ENCODE data around the gene FRS2.
"Not testable (repeated sequence)": the region's sequence is repeated elsewhere in the genome, so short reads cannot be mapped to it uniquely, and the experiment has no call there.

The FRS2 gene, protein sequence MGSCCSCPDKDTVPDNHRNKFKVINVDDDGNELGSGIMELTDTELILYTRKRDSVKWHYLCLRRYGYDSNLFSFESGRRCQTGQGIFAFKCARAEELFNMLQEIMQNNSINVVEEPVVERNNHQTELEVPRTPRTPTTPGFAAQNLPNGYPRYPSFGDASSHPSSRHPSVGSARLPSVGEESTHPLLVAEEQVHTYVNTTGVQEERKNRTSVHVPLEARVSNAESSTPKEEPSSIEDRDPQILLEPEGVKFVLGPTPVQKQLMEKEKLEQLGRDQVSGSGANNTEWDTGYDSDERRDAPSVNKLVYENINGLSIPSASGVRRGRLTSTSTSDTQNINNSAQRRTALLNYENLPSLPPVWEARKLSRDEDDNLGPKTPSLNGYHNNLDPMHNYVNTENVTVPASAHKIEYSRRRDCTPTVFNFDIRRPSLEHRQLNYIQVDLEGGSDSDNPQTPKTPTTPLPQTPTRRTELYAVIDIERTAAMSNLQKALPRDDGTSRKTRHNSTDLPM

DNA sequence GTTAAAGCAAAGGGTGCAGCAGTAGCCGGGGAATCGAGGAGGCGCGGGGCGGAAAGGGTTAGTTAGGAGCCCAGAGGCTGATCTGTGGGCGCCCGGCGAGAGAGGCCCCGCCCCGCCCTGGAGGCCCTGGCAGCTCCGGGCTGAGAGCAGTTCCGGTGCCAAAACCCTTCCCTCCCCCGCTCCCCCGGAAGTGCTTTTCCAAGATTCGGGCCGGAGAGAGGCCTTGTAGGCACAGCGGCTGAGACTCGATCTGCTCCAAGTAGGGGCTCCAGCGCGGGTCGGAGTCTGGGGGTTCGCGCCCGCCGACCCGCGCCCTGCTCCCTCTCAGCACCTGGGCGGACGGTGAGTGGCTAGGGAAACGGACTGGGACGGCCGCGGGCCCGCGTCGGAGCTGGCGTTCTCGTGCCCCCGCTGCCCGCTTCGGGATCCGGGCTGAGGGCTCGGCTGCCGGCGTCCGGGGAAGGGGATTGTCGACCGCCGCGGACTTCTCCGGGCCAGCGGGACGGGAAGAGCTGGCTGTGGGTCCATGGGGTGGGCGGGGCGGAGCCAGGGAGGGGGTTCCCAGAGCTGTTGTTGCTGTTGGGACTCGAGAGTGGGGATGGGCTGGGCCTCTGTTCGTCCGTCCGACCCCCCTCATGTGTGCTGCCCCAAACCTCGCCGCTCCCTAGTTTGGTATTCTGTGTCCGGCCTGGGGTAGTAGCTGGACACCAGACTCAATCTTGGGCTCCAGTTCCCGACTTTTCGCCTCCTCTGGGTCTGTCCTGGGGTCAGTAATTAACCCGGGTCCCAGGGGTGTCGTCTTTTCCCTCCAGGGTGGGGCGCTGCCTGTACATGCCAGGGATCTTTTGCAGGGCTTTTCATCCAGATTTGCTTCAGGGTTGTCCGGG, at the start of gene FRS2:
Gene FRS2 (plus strand): TSS at position 200 of the 887 bp plus-strand sequence. CDS start 98,643 bp downstream, outside the sequence.
- peak; percentile 87 for DNase-seq

DNA sequence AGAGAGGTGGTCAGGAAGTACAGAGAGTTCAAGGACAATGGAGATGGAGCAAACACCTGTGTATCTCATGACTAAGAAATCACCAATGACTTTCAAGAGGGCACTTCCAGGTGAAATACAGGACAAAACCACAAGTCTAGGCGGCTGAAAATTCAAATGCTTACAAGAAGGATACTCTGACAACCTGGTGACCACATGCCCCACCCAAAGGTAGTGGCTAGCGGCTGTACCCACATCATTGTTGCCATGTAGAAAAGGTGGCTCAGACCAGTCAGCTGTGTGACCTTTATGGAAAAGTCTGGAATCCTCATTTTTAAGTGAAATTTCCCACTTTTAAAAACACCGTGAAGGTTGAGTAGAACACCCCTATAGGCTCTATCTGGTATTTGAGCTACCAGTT, 48.6 kb upstream of the FRS2 start:
- no peak for DNase-seq

DNA sequence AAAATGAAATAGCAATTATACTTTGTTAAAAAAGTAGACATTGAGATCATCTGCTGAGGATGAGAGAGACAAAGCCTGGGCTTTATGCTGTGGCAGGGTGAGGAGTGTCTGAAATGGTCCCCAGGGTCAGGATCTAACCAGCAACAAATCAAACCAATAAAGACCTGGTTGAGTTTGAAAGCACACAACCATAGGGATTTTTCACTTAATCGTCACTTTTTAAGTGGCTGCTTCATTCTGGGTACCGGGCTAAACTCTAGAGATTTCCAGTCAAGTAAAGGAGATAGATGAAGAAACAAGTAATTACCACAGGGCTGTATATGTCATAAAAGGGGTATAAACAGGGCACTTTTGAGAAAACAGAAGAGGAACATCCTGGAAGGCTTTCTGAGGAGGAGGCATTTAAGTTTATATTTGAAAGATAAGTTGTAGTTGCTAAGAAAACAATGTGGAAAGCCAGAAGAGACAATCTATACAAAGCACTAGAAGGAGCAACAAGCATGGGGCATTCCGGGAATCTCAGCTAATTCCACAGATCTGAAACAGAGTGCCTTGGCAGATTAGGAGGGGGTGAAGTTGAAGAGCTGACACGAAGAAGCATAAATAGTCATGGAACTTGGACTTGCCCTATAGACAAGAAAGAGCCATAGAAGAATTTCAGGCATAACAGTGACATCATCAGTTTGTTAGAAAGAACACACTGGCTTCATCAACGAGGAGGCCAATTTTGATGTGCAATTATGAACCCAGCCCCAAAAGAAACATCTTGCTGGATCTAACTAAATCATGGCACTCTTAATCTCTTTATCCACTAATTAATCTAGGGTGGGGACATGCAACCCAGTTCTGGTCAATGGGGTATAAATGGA, 46.9 kb upstream of the FRS2 start:
- no peak for DNase-seq

DNA sequence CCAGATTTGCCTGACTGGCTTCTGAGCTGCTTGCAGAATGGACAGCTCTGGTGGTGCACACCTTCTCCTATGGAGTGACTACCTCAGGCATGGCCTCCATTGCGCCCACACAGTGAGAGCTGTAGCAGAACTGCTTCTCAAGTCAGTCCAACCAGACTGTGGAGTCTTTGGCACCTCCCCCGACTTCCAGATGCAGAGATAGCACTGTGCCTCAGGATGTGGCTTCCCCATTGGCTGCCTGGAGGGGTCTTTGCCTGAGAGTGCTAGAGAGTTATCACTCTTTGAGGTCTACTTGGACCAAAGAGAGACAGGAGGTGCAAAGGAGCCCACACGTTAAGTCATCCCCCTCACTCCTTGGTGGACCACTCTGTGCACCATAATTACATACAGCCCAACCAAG, 44.8 kb upstream of the FRS2 start:
- no peak for DNase-seq

DNA sequence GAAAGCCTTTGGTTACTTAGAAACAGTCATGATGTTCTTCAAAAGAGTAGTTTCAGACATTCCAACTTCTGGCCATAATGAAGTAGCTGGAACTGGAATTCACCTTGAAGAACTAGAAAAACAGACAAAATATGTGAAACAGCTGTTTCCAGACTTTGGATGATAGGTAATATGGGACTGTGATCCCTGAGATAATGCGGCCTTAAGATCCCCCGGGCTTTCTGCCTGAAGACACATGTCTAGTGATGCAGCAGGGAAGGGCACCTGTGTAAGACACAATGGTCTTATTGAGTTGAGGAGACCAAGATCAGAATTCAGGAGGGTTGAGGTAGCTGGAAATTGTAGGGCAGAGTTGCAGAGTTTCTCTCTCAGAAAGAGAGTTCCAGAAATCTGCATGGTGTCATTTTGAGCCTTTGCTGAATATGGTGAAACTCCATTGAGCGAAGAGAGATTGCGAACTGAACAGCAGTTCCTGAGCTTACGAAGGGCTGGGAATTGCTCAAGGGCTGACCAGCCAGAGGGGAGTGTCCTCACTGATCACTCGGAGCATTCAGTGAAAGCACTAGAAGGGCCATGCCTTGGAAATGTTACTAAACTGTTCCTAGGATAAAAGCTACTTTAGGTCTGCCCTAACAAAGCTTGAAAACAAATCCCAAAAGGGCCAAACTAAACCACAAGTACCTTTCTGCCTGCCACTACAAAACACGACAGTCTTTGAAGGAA, 41.7 kb upstream of the FRS2 start:
- DNase-seq = no peak

DNA sequence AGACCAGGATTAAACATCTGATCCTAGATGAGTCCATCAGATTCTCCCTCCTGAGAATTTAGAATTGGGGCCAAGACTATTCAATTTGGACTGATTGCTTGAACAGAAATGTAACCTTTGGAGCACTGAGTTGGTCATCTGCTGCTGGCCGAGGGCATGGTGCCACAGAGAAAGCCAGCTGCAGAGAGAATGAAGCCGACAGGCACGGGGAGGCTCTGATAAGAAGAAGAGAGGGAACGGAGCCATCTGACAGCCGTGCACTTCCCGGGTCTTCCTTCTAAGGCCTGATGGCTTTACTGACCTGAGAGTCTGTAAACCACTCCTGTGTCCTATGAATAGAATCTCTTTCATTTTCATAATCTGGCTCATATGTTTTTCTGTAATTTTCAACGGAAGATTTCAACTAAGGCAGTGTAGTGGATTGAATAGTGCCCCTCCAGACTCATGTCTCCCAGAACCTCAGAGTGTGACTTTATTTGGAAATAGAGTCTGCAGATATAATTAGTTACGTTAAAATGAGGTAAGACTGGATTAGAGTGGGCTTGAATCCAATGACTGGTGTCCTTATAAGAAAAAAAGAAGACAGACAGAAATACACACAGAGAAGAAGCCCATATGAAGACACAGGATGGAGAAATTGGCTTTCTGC, 39.1 kb upstream of the FRS2 start:
- no peak for DNase-seq

DNA sequence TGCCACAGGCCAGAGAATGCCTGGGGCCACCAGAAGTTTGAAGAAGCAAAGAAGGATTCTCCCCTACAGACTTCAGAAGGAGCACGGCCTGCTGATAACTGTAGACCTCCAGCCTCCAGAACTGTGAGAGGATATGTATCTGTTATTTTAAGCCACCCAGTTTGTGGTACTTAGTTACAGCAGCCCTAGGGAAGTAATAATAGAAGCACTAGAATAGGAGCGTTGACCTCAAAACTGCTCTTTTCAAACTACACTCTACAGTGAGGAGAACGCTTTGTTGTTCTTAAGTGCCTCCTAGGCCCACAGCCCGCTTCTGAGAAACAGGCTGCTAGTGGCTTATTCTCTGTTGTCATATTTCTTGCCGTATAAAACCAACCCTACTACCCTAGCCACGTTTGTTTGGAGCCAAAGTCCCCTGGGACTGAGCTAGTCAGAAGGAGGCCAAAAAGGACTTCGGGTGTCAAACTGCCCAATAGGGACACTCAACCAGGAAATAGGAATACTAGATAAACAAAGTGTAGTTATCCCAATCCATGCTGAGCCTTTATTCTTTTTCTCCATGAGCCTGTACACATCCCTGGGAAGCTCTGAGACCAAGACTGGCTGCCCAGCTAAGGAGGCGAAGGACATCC, 38.5 kb upstream of the FRS2 start:
- no peak for DNase-seq

DNA sequence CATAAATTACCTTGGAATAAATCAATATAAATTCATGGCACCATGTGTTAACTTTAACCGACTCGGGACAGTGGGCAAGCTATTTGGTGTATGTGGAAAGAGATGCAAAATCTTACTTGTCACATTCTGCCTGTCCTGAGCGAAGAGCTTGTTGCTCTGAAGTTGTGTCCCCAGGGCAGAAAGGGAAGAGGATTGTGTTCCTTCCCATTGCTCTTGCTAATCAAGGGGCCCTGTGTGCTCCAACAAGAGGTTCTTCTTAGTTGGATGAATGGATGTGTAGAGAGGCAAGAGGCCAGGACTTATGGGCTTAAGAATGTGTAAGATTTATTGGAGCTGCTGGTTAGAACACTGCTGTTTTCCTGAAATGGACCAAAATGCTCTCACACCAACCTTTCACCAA, 36.5 kb upstream of the FRS2 start:
- DNase-seq = no peak

DNA sequence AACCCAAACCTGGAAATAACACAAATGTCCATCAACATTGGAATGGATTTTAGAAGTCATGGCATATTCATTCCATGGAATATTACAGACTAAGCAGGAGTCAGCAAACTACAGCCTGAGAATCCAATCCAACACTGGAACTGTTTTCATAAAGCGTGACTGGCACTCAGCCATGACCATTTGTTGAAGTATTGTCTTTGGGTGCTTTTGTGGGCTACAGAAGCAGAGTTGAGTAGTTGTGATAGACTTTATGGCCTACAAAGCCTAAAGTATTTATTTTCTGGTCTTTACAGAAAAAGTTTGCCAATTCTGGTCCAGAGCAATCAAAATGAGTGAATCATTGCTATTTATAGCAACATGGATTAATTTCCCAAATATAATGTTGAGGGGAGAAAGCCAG, 34.5 kb upstream of the FRS2 start:
- DNase-seq = no peak

DNA sequence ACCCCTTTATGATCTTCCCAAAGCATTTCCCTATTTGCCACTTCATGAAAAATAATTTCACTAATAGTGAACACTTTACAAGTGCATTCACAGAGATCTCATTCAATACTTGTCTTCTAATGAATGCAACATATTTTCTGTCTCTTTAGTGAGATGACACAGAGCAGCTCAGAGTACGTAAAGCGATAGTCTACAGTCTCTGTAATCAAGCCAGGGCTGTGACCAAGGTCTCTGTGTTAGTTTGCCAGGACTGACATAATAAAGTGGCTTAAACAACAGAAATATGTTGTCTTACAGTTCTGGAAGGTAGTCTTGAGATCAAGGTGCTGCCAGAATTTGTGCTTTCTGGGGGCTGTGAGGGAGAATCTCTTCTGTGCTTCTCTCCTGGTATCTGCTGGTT, 33.1 kb upstream of the FRS2 start:
- DNase-seq = no peak

DNA sequence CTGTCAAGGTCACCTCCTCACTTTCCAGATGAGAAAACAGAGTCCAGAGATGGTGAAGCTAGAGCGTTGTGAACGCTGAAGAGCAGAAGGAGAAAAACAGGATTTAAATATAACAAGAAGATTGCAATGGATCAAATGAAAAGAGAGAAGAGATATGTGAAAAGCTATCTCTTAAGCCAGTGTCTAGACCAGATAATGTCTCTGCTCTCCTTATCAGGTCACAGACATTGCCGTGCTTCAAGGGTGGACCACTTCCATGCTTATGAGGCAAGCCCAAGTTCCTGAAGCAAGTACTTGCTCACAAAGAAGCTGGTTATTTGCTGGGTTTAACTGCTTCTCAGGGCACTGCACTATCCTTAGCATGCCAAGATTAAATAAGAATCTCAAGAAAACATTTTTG, 31.6 kb upstream of the FRS2 start:
- no peak for DNase-seq

DNA sequence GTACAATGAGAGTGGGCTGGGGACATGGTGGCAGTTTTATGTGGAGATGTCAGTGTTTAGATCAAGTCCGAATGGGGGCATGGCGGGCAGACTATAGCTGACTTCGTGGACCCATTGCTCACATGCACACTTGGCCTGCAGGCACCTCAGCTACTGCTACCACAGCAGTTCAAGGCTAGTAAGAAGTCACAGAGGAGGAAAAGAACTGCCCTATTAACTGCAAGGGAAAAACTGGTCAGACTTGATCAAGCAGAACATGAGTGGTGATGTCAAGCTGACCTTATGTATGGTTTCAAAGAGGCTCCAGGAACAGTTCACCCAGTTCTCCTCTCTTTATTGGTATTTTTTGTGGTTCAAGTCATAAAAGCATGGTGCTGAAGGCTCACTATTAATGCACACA, 30.2 kb upstream of the FRS2 start:
- DNase-seq = no peak

DNA sequence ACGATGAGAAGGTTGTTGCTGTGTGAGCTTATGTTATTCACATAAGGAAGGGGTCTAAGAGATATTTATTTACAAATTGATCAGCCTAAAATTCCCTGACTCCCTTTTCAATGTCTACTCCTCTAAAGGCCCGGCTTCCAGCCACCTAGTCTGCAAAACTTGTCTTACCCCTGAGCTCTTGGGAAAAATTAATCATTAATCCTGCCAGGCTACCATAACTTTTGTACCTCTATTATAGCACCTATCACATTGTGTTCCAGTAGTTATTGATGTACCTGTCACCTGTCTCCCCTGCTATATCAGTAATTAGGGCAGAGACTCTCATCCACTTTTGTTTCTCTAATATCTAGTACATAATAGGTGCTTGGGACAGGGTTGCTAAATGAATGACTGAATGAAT, 29.3 kb upstream of the FRS2 start:
- no peak for DNase-seq

DNA sequence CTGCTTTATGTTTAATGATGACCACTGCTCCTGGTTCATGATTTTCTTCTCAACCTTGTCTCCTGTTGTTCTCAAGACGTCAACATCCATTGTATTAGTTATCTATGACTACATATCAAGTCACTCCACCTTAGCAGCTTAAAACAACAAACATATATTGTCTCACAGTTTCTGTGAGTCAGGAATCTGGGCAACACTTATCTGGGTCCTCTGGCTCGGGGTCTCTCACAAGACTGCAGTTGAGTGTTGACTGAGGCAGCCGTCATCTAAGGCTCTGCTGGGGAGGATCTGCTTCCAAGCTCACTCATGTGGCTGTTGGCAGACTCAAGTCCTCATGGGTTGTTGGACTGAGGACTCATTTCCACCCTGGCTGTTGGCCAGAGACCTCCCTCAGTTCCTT, 27.3 kb upstream of the FRS2 start:
- DNase-seq = no peak

DNA sequence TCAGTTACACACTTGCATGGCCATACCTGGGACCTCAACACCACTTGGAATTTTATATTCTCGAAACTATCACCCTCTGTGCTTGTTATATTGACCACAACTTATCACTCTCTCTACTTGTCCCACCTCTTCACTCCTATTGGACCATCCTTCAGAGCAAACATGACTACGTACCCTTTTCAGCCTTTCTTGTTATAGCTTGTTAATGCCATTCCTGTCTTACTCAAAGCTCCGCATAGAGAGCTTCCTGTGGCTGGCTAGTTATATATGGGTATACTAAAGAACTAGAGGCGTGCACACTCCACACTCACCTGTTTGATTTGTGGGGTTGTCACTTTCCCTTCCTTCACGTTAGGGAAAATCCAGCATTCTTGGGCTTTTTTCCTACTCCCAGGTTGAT, 26.3 kb upstream of the FRS2 start:
- no peak for DNase-seq

DNA sequence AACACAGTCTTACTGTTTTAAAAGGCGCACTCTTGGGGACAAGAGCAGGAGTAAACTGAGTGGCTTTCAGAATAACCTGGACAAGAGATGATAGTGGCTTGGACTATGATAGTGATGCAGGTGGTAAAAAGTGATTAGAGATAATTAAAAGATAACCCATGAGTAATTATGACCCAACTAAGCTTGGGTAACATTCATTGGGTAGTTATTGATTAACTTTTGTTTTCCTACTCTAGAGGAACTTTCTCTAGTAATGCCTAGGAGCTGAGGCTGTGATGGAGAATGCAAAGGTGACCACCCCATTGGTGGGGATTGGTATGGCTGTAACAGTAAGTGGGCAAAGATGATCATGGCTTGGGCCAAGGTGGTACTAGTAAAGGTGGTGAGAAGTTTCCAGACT, 22.3 kb upstream of the FRS2 start:
- DNase-seq = no peak

DNA sequence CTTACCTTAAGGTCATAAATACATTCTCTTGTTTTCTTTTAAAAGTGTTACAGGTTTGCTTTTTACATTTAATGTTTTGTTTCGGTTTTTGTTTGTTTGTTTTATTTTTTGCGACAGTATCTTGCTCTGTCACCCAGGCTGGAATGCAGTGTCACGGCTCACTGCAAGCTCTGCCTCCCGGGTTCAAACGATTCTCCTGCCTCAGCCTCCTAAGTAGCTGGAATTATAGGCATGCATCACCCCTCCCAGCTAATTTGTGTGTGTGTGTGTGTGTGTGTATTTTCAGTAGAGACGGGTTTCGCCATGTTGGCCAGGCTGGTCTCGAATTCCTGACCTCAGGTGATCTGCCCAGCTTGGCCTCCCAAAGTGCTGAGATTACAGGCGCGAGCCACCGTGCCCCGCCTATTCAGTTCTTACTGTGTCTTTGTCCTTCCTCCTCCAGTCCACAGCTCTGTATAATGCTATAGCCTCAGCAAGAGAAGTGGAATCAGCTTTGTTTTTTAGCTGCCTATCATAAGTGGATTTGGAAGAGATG, 17.5 kb upstream of the FRS2 start:
- DNase-seq = not testable (repeated sequence)

DNA sequence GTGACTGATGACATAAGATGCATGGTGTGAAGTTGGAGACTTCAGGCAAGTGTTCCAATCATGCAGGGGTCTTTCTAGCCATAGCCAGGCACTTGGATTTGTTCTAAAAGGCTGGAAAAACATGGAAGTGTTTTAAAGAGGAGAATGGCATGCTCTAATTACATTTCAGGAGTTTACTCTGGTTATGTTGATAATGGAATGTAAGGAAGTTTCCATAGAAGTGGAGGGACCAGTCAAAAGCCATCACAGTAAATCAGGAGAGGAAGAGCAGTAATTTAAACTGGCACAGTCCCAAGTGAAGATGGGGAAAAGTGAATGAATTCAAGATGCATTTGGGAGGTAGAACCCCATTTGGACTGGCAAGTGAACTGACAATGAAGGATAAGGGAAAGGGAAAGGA, 13.9 kb upstream of the FRS2 start:
- no peak for DNase-seq

DNA sequence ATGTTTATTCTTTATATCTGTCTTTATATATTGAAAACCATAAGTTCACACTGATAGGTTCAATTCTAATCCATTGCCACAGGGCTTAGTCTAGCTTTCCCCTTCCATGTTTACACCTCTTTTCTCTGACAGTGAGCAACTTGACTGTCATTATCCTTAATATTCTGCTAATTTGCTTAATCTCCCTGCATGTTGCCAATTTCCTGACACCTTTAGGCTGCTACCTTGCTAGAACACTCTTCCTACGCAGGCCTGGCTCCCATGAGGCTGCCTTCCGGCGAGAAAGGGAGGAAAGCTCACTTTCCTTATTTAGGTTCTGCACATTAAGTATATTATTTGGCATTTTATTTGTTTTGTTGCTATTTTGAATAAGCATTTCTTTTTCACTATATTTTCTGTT, 12.8 kb upstream of the FRS2 start:
- no peak for DNase-seq

DNA sequence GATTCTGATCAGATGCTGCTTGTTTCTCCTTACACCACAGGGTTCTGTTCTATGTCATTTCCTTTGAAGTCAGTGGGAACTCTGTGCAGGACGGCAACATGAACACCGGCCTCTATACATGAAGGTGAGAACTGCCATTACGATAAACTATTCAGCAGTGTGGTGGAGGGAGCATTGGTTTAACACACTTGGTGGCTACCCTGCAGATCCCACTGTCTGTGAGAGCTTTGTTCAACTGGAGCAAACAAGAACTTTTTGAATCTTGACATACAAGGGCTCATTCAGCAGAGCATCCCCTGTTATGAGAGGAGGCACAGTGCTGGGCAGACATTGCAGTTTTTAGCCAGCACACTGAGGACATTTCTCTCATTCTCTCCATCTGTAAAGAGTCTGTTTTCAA, 10.7 kb upstream of the FRS2 start:
- no peak for DNase-seq

DNA sequence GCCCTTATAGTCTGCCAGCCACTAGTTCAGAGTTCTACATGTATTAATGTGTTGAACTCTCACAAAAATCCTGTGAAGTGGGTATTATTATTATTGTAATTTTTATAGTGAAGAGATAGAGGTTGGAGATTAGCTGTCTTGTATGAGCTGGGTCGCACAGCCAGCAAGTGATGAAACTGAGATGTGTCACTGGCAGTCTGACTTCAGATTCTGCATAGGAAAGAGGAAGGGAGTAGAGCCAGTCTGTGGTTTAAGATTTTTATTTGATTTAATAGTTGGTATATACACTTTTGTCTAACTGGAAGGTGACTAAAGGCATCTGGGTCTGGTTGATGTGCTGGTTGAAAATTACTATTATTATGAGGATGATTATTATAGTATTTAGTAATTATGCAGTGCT, 5.8 kb upstream of the FRS2 start:
- DNase-seq = no peak
